OCI-LY7 (cell line): ENCODE data around the gene NQO2. TPM values are rescaled to one million over a fixed set of nuclear protein-coding genes. Genes with fewer than 3 reads are reported as not detected.

Experiments
- BruUV-seq: library from RNA; stranded (reverse); fragments of 400-500 nt; replicated peaks from 2 replicates; lab custom pipeline; 2021; lab: Mats Ljungman, UMichigan
- CTCF ChIA-PET: fragments of 300-600 bp; sonication (Branson Sonifier 250); formaldehyde crosslinking; loops from one replicate; lab custom pipeline; 2022; ENCODE audit warnings: antibody characterized with exemption; ENCODE audit not compliant: unreplicated experiment; lab: Charles Lee
- POLR2A ChIA-PET: fragments of 300-600 bp; sonication (Branson Sonifier 250); formaldehyde crosslinking; loops from one replicate; lab custom pipeline; 2022; ENCODE audit warnings: antibody characterized with exemption; lab: Charles Lee
- DNase-seq: peaks from one replicate; pipeline ENCODE4 v3.0.0-alpha.2; 2015; ENCODE audit warnings: low spot score
- H2AFZ ChIP-seq: fragments of 200-600 bp; sonication (generic), shearing (Covaris generic); 2 replicates; pipeline ENCODE4 v1.6.1; 2014; ENCODE audit warnings: mild to moderate bottlenecking, antibody characterized with exemption, low read length, moderate library complexity
- H3K27ac ChIP-seq: fragments of 200-600 bp; sonication (generic); 2 replicates; pipeline ENCODE4 v1.5.1; 2014; ENCODE audit warnings: mixed run types, low read depth, mild to moderate bottlenecking, moderate library complexity, low read length, inconsistent platforms; ENCODE audit not compliant: poor library complexity, severe bottlenecking
- H3K36me3 ChIP-seq: fragments of 200-600 bp; sonication (generic); 2 replicates; pipeline ENCODE4 v1.6.1; 2014; ENCODE audit warnings: mild to moderate bottlenecking, antibody characterized with exemption, low read length, moderate library complexity, mixed read lengths; ENCODE audit not compliant: insufficient read depth
- H3K4me1 ChIP-seq: fragments of 200-600 bp; sonication (generic); 2 replicates; pipeline ENCODE4 v1.5.1; 2014; ENCODE audit warnings: mild to moderate bottlenecking, low read length; ENCODE audit not compliant: insufficient read depth, poor library complexity, severe bottlenecking
- H3K4me2 ChIP-seq: fragments of 200-600 bp; sonication (generic); 2 replicates; pipeline ENCODE4 v1.6.1; 2014; ENCODE audit warnings: mild to moderate bottlenecking, low read length
- H3K4me3 ChIP-seq: fragments of 200-600 bp; sonication (generic); 2 replicates; pipeline ENCODE4 v1.5.1; 2014; ENCODE audit warnings: mild to moderate bottlenecking, low read depth, low read length; ENCODE audit not compliant: poor library complexity, severe bottlenecking
- H3K79me2 ChIP-seq: fragments of 200-600 bp; sonication (generic); 2 replicates; pipeline ENCODE4 v1.6.1; 2016; ENCODE audit warnings: low read depth, mild to moderate bottlenecking, low read length, moderate library complexity, mixed read lengths; ENCODE audit not compliant: insufficient read depth
- H3K9me2 ChIP-seq: fragments of 200-600 bp; sonication (generic); 2 replicates; pipeline ENCODE4 v1.6.1; 2016; ENCODE audit warnings: mild to moderate bottlenecking, low read length, mixed read lengths; ENCODE audit not compliant: insufficient read depth
- H3K9me3 ChIP-seq: fragments of 200-600 bp; sonication (generic); 2 replicates; pipeline ENCODE4 v1.6.1; 2014; ENCODE audit warnings: mild to moderate bottlenecking, mixed run types, low read length, mixed read lengths
- H4K20me1 ChIP-seq: fragments of 200-600 bp; sonication (generic); 2 replicates; pipeline ENCODE4 v1.6.1; 2014; ENCODE audit warnings: mild to moderate bottlenecking, antibody characterized with exemption, low read length, moderate library complexity, mixed read lengths; ENCODE audit not compliant: insufficient read depth
- CTCF ChIP-seq: fragments of 200-600 bp; sonication (generic); conservative IDR thresholded peaks from 2 replicates; pipeline ENCODE4 v1.5.1; 2014; ENCODE audit warnings: mild to moderate bottlenecking, antibody characterized with exemption, low read length, moderate library complexity, mixed read lengths
- EZH2phosphoT487 ChIP-seq: fragments of 200-600 bp; sonication (generic); IDR thresholded peaks from 2 replicates; pipeline ENCODE4 v1.6.1; 2018; ENCODE audit warnings: low read depth, borderline replicate concordance, mild to moderate bottlenecking, mixed run types, antibody characterized with exemption, low read length, moderate library complexity, mixed read lengths
- intact Hi-C: fragments of 100-400 bp; cut with micrococcal nuclease; formaldehyde crosslinking; loops from one replicate; pipeline ENCODE4 v1.10.0; 2022; ENCODE audit not compliant: unreplicated experiment
- total RNA-seq, 2 experiments: library from RNA; depleted of rRNA in 1 of 2; stranded (reverse); fragments of >200 nt in 1 of 2; shearing (Covaris generic) in 1 of 2; gene quantifications; 2 replicates each; pipeline ENCODE4 v1.2.3, GENCODE V29; 2014 to 2022

NQO2 gene
- total RNA-seq, 2 experiments from 2014 or later = 8.4 to 9.9 TPM

DNA sequence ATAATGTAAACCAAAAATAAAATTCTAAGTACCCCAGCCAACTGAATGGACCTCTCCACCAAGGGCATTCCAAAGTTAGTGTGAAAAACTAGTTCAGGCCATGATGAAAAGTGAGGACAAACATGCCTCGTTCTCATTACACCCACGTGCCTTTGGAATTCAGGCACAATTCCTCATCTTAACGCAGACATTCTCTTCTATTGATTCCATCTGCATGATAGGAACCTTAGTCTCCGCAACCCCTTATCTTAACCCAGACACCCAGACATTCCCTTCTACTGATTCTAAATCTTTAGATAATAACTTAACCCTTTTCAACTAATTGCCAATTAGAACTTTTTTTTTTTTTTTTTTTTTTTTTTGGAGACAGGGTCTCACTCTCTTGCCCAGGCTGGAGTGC lies 20.8 kb upstream of the NQO2 start:
- ChIA-PET POLR2A (interaction anchor here (0.6 to 0.7 kb wide), 2 partner anchors 37 to 1312 kb away, joined by 3 to 6 read pairs; no protein-coding TSS in a partner anchor), CTCF (no interaction called here)
- no peak overlapping the region for H2AFZ ChIP-seq
- no peaks in the 10 kb centered on the region for H3K9me3 ChIP-seq
- no peaks in the 10 kb centered on the region for H3K4me1 ChIP-seq
- H4K20me1 ChIP-seq = no peaks in the 10 kb centered on the region
- no peaks in the 10 kb centered on the region for H3K36me3 ChIP-seq
- DNase-seq = no peak
- H3K4me2 ChIP-seq = no peak overlapping the region
- TF ChIP-seq CTCF (no peak), EZH2phosphoT487 (no peak)
- intact Hi-C loops = no loop called here
- H3K79me2 ChIP-seq = no peaks in the 10 kb centered on the region
- no TSS peak for BruUV-seq
- no peak overlapping the region for H3K27ac ChIP-seq
- H3K4me3 ChIP-seq = no peak overlapping the region
- H3K9me2 ChIP-seq = no peaks in the 10 kb centered on the region

DNA sequence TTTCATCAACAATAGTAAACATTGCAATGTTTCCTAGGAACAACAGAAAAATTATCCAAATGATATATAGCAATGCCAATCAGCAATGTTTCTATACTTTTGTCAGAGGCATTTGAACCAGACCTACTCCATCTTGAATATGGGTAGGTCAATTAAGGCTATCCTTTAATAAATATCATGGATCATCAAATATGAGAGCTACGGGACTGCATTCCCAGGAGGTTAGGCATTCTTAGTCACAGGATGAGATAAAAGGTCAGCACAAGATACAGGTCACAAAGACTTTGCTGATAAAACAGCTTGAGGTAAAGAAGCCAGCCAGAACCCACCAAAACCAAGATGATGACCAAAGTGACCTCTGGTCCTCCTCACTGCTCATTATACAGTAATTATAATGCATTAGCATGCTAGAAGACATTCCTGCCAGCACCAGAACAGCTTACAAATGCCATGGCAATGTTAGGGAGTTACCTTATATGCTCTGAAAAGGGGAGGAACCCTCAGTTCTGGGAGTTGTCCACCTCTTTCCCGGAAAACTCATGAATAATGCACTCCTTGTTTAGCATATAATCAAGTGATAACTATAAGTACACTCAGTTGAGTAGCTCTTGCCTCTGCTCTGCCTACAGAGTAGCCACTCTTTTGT lies 19.8 kb upstream of the NQO2 start:
- ChIA-PET CTCF (no interaction called here), POLR2A (interaction anchor here (0.6 to 1.0 kb wide), 5 partner anchors 13 to 1313 kb away, joined by 3 to 6 read pairs (median 3); no protein-coding TSS in a partner anchor)
- Histone ChIP-seq H2AFZ (no peak overlapping the region), H3K9me2 (no peaks in the 10 kb centered on the region), H3K4me2 (no peak overlapping the region), H3K27ac (no peak overlapping the region), H3K4me1 (no peaks in the 10 kb centered on the region), H3K9me3 (no peaks in the 10 kb centered on the region), H3K36me3 (no peaks in the 10 kb centered on the region), H4K20me1 (no peaks in the 10 kb centered on the region), H3K4me3 (no peak overlapping the region), H3K79me2 (no peaks in the 10 kb centered on the region)
- DNase-seq = no peak
- BruUV-seq = no TSS peak
- TF ChIP-seq EZH2phosphoT487 (no peak), CTCF (no peak)
- intact Hi-C loops = loop anchor here (10.0 kb wide), 2 partner anchors 255 to 375 kb away; no protein-coding TSS in a partner anchor

GRCh38 chr6:2980465-2980855 lies 19.2 kb upstream of the NQO2 start:
- BruUV-seq = no TSS peak
- Histone ChIP-seq H3K9me3 (no peaks in the 10 kb centered on the region), H3K27ac (no peak overlapping the region), H3K79me2 (no peaks in the 10 kb centered on the region), H3K9me2 (no peaks in the 10 kb centered on the region), H3K36me3 (no peaks in the 10 kb centered on the region), H2AFZ (no peak overlapping the region), H4K20me1 (no peaks in the 10 kb centered on the region), H3K4me1 (no peaks in the 10 kb centered on the region), H3K4me3 (no peak overlapping the region), H3K4me2 (no peak overlapping the region)
- no peak for DNase-seq
- ChIA-PET POLR2A (interaction anchor here (0.8 to 1.0 kb wide), 2 partner anchors 14 to 151 kb away, joined by 3 read pairs; no protein-coding TSS in a partner anchor), CTCF (no interaction called here)
- TF ChIP-seq EZH2phosphoT487 (no peak), CTCF (no peak)
- intact Hi-C loops = loop anchor here (10.0 kb wide), 2 partner anchors 254 to 374 kb away; no protein-coding TSS in a partner anchor
